HL-60/S4 treated with retinoic acid at 250 ng/mL for 4 days and 3 days (cell line): ENCODE data around the gene ITGB5.

Experiments used
- in situ Hi-C: fragments of 300-500 bp; cut with MboI; formaldehyde crosslinking; loops from 2 replicates; pipeline ENCODE4 v1.7.0; 2022; ENCODE audit warnings: low sequenced_read_pairs

Gene ITGB5

GRCh38 chr3:124773351-124774326 lies 113.5 kb downstream of the ITGB5 start:
- in situ Hi-C loops = loop anchor here (25.0 kb wide), 1 partner anchor 664 kb away; no protein-coding TSS in a partner anchor

- in situ Hi-C loops = loop anchor here (25.0 kb wide), 1 partner anchor 665 kb away; no protein-coding TSS in a partner anchor
Measured at GRCh38 chr3:124772081-124772831, 114.9 kb downstream of the ITGB5 start.

GRCh38 chr3:124771083-124771445 lies 116.1 kb downstream of the ITGB5 start:
- in situ Hi-C loops = loop anchor here (25.0 kb wide), 1 partner anchor 666 kb away; no protein-coding TSS in a partner anchor

- in situ Hi-C loops = loop anchor here (25.0 kb wide), 1 partner anchor 667 kb away; no protein-coding TSS in a partner anchor
Measured at GRCh38 chr3:124770336-124771082, 116.7 kb downstream of the ITGB5 start.

- in situ Hi-C loops = loop anchor here (10.0 to 25.0 kb wide), 2 partner anchors 135 to 668 kb away; no protein-coding TSS in a partner anchor
Measured at GRCh38 chr3:124769462-124769861, 117.7 kb downstream of the ITGB5 start.

- in situ Hi-C loops = loop anchor here (10.0 to 25.0 kb wide), 2 partner anchors 136 to 668 kb away; no protein-coding TSS in a partner anchor
Measured at GRCh38 chr3:124768812-124769211, 118.4 kb downstream of the ITGB5 start.

- in situ Hi-C loops = loop anchor here (10.0 to 25.0 kb wide), 2 partner anchors 137 to 670 kb away; no protein-coding TSS in a partner anchor
Measured at GRCh38 chr3:124767691-124768090, 119.5 kb downstream of the ITGB5 start.

- in situ Hi-C loops = loop anchor here (10.0 to 25.0 kb wide), 2 partner anchors 138 to 670 kb away; no protein-coding TSS in a partner anchor
Measured at GRCh38 chr3:124767264-124767663, 119.9 kb downstream of the ITGB5 start.

GRCh38 chr3:124766113-124767095 lies 120.8 kb downstream of the ITGB5 start:
- in situ Hi-C loops = loop anchor here (10.0 to 25.0 kb wide), 2 partner anchors 138 to 671 kb away; no protein-coding TSS in a partner anchor

GRCh38 chr3:124765197-124765840 lies 121.8 kb downstream of the ITGB5 start:
- in situ Hi-C loops = loop anchor here (10.0 to 25.0 kb wide), 2 partner anchors 139 to 672 kb away; no protein-coding TSS in a partner anchor

GRCh38 chr3:124764746-124765145 lies 122.4 kb downstream of the ITGB5 start:
- in situ Hi-C loops = loop anchor here (10.0 to 25.0 kb wide), 2 partner anchors 140 to 673 kb away; no protein-coding TSS in a partner anchor

GRCh38 chr3:124763644-124764358 lies 123.4 kb downstream of the ITGB5 start:
- in situ Hi-C loops = loop anchor here (10.0 to 25.0 kb wide), 2 partner anchors 141 to 674 kb away; no protein-coding TSS in a partner anchor

- in situ Hi-C loops = loop anchor here (10.0 to 25.0 kb wide), 2 partner anchors 142 to 674 kb away; no protein-coding TSS in a partner anchor
Measured at GRCh38 chr3:124763206-124763605, 124.0 kb downstream of the ITGB5 start.

GRCh38 chr3:124762661-124763011 lies 124.5 kb downstream of the ITGB5 start:
- in situ Hi-C loops = loop anchor here (10.0 to 25.0 kb wide), 2 partner anchors 142 to 675 kb away; no protein-coding TSS in a partner anchor

- in situ Hi-C loops = loop anchor here (10.0 to 25.0 kb wide), 2 partner anchors 143 to 675 kb away; no protein-coding TSS in a partner anchor
Measured at GRCh38 chr3:124761935-124762660, 125.1 kb downstream of the ITGB5 start.

GRCh38 chr3:124761250-124761796 lies 125.8 kb downstream of the ITGB5 start:
- in situ Hi-C loops = loop anchor here (10.0 to 25.0 kb wide), 2 partner anchors 143 to 676 kb away; no protein-coding TSS in a partner anchor
